HS-5 (cell line): ENCODE results near the gene RPL35A.
A peak's percentile ranks its signal among the peaks of the same experiment; 100 is the strongest.
"Not testable (repeated sequence)": the region's sequence is repeated elsewhere in the genome, so short reads cannot be mapped to it uniquely, and the experiment has no call there.

Experiments
- DNase-seq: peaks from one replicate; pipeline ENCODE4 v3.0.0-alpha.2; 2012; ENCODE audit warnings: low read depth

Gene RPL35A

GRCh38 chr3:197949778-197950676 is at the start of gene RPL35A:
Gene RPL35A (plus strand): TSS chr3:197950190. CDS start chr3:197950968, 778 bp downstream.
- DNase-seq: peak; percentile 98

DNA sequence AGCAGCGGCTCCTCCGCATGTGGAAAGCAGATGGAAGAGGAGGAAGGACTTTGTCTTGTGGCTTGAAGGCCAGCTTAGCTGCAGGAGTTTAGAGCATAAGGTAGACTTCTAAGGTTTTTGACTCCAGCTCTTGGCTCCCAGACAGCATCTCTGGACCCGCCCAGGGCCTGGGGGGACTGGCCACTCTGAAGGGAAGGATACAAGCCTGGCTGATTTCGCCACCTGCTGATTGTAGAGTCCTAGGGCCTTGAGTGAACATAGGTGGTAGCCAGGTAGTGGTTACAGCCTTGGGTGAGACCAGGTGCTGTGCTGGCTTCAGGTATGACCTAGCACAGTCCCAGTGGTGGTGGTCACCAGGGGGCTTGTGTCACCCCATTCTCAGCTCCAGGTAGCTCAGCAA is 48.4 kb upstream of the RPL35A start:
- DNase-seq: no peak

GRCh38 chr3:197906023-197906849 is 43.8 kb upstream of the RPL35A start:
- peak; percentile 76 for DNase-seq

- DNase-seq: no peak
Observed at GRCh38 chr3:197906850-197907187, 43.2 kb upstream of the RPL35A start.

DNA sequence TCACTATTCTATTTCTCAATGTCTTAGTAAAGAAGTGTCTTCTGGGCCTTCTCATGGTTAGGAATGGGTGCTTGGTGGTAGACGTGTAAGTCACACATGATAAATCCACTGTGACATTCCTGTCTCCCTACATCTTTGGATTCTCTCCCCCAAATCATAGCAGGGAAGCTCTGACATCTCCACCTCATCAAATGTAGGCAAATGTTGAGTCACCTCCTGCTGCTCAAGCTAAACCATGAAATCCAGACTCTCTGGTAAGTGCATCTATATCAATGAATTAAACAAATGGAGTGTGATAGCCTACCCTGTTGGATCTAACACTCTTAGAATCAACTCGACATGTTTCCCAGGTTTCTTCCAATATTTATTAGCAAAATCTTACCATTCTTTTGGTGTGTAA is 42.8 kb upstream of the RPL35A start:
- DNase-seq: no peak

GRCh38 chr3:197908550-197908949 is 41.4 kb upstream of the RPL35A start:
- peak; percentile 51 for DNase-seq

GRCh38 chr3:197908957-197909701 is 40.9 kb upstream of the RPL35A start:
- no peak for DNase-seq

GRCh38 chr3:197912741-197913476 is 37.1 kb upstream of the RPL35A start:
- DNase-seq: no peak

DNA sequence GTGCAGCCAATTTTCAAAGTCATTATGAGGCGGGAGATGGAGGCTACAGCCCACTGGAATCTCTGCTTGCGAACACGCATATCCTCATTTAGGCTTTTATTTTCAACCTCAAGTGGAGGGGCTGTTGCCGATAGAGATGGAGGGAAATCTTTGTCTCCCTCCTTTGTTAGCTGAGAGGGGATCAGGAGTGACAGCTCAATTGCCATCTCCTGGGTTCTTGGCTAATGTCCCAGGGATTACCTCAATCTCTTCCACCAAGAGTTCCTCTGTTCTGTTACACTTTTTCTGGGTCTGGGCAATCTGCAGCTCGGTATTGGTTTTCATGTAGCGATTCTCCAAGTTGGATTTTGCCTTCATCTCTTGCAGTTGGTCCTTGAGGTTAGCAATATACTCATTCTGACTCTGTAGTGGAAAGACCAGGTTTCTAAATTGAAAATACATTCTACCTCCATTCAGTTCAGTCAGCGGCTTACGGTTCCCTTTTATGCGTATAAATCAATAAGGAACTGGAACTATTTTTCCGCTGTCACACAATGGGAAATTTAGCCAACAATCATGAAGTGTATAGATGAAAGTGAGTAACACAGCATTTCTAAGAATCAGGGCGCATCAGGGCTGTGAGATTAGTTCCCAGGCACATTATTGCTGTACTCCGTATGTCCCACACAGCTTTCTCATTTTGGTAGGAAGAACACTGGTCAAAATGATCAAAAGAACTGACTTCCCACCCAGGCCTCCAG is 36.2 kb upstream of the RPL35A start:
- no peak for DNase-seq

GRCh38 chr3:197921429-197922275 is 28.3 kb upstream of the RPL35A start:
- not testable (repeated sequence) for DNase-seq

DNA sequence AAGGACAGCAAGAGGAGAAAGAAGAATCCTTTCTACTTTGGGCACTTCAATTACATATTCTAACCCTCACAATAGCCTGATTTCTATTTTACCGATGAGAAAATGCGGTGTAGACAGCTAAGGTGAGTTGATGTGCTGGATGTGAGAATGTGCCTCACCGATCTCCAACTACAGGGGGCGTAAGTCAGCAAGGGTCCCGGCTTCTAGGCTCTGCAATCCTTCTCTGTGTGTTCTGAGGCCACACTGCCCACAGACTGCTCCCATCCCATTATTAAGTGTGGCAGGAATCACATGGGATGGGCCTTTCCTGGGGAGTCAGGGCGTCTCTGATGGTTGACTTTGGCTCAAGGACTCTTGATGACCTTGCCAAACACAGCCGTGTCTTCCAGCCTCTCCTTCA is 23.6 kb upstream of the RPL35A start:
- no peak for DNase-seq

DNA sequence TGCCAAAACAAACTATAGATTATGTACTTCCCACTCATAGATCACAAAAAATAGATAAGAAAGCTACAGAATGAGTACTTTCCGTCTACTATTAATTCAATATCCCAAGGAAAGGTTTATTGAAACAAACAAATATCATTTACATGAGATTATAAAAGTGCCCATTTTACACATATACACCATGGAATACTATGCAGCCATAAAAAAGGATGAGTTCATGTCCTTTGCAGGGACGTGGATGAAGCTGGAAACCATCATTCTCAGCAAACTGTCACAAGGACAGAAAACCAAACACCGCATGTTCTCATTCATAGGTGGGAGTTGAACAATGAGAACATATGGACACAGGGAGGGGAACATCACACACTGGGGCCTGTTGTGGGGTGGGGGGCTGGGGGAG is 22.4 kb upstream of the RPL35A start:
- not testable (repeated sequence) for DNase-seq

GRCh38 chr3:197936819-197937384 is 13.1 kb upstream of the RPL35A start:
- DNase-seq: no peak

GRCh38 chr3:197940745-197941384 is 9.1 kb upstream of the RPL35A start:
- no peak for DNase-seq

DNA sequence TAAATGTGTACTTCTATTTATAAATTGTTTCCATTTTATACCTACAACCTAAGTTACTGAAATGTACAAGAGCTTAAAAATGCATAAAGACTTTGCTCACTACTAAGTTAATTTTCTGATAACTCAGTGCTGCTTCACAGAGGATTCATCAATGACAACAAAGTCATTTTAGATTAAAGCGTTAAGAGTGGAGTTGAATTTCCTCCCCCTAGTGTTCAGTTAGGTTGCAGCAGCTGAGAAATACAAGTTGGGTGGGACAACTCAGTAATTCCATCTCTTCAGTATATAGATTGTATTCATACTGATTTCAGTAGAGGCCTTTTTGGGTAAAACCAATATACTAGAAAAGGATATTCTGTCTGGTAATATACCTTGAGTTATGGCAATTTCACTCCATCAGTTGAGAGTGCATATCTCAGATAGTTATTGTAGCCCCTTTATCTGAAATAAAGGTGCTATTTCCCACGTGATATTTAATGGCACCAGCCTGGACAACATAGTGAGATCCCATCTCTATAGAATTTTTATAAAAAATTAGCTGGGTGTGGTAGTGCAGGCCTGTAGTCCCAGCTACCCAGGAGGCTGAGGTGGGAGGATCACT is 6.9 kb upstream of the RPL35A start:
- DNase-seq: no peak

GRCh38 chr3:197949191-197949777 is 706 bp upstream of the RPL35A start:
- DNase-seq: no peak

DNA sequence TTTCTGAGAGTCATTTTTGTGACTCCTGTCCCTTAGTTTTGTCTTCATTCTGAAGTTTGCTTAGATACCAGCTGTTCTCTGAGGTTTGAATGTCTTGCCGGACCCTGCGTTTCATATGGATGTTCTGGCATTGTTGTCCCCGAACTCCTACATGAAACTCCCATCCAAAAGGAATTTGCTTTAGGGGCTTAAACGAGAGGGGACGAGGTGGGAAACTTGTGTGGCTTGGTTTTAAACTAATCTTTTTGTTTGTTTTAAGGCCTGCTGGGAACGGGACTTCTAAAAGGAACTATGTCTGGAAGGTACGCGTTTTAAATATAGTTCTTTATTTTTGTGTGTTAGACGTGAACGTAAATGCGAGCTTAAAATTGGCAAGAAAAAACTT is 679 bp downstream of the RPL35A start:
- DNase-seq: no peak

DNA sequence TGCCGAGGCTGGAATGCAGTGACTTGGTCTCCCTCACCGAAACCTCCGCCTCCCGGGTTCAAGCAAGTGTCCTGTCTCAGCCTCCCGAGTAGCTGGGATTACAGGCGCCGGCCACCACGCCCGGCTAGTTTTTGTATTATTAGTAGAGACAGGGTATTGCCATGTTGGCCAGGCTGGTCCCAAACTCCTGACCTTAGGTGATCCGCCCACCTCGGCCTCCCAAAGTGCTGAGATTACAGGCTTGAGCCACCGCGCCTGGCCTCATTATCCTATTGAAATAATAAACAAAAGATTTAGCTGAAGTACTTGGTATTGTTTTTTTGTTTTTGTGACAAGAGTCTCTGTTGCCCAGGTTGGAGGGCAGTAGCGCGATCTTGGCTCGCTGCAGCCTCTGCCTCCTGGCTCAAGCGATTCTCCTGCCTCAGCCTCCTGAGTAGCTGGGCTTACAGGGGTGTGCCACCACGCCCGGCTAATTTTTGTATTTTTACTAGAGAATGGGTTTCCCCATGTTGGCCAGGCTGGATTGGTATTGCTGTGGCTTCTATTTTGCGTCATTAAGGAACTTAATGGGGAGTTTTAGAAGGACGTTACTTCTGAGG is 1.5 kb downstream of the RPL35A start:
- DNase-seq: no peak
